ENCODE results near the gene GNAT1.
A peak's percentile ranks its signal among the peaks of the same experiment; 100 is the strongest.

Gene GNAT1

GRCh38 chr3:50160561-50160983 lies 30.8 kb upstream of the GNAT1 start:
- H3K9me3 ChIP-seq (ENCODE audit: control insufficient read depth, low read length) = no peaks in the 10 kb centered on the region
- peak overlapping the region; percentile 54 for H3K27ac ChIP-seq
- no peak overlapping the region for H3K4me3 ChIP-seq (ENCODE audit: low read depth, low read length)
- no peaks in the 10 kb centered on the region for H3K27me3 ChIP-seq (ENCODE audit: control insufficient read depth, insufficient read depth, low read length)
- no peak overlapping the region for H3K9ac ChIP-seq
- TF ChIP-seq CTCF (IDR thresholded peaks at IDR 0.05) = no peak
- H3K79me2 ChIP-seq = no peaks in the 10 kb centered on the region
- H3K4me1 ChIP-seq = peaks cover 4% of the 10 kb centered on the region
- H2AFZ ChIP-seq = no peak overlapping the region
- H3K4me2 ChIP-seq (ENCODE audit: low read length) = no peak overlapping the region
- no peaks in the 10 kb centered on the region for H3K36me3 ChIP-seq (ENCODE audit: control insufficient read depth, insufficient read depth, low read length)

- no peak for TF ChIP-seq CTCF (IDR thresholded peaks at IDR 0.05)
- peak overlapping the region; percentile 54 for H3K27ac ChIP-seq
- H3K27me3 ChIP-seq (ENCODE audit: control insufficient read depth, insufficient read depth, low read length) = no peaks in the 10 kb centered on the region
- H3K4me3 ChIP-seq (ENCODE audit: low read depth, low read length) = no peak overlapping the region
- H2AFZ ChIP-seq = no peak overlapping the region
- H3K9ac ChIP-seq = no peak overlapping the region
- no peaks in the 10 kb centered on the region for H3K4me1 ChIP-seq
- no peaks in the 10 kb centered on the region for H3K9me3 ChIP-seq (ENCODE audit: control insufficient read depth, low read length)
- no peaks in the 10 kb centered on the region for H3K36me3 ChIP-seq (ENCODE audit: control insufficient read depth, insufficient read depth, low read length)
- no peaks in the 10 kb centered on the region for H3K79me2 ChIP-seq
- no peak overlapping the region for H3K4me2 ChIP-seq (ENCODE audit: low read length)
These were observed 30.1 kb upstream of the GNAT1 start for GRCh38 chr3:50161320-50161719.

GRCh38 chr3:50162034-50162883 lies 29.2 kb upstream of the GNAT1 start:
- no peak overlapping the region for H3K4me2 ChIP-seq (ENCODE audit: low read length)
- H3K4me3 ChIP-seq (ENCODE audit: low read depth, low read length) = no peak overlapping the region
- peak overlapping the region; percentile 54 for H3K27ac ChIP-seq
- no peaks in the 10 kb centered on the region for H3K27me3 ChIP-seq (ENCODE audit: control insufficient read depth, insufficient read depth, low read length)
- no peaks in the 10 kb centered on the region for H3K9me3 ChIP-seq (ENCODE audit: control insufficient read depth, low read length)
- no peaks in the 10 kb centered on the region for H3K79me2 ChIP-seq
- no peaks in the 10 kb centered on the region for H3K4me1 ChIP-seq
- no peak overlapping the region for H2AFZ ChIP-seq
- no peak for TF ChIP-seq CTCF (IDR thresholded peaks at IDR 0.05)
- no peaks in the 10 kb centered on the region for H3K36me3 ChIP-seq (ENCODE audit: control insufficient read depth, insufficient read depth, low read length)
- H3K9ac ChIP-seq = no peak overlapping the region

- no peaks in the 10 kb centered on the region for H3K79me2 ChIP-seq
- H3K27me3 ChIP-seq (ENCODE audit: control insufficient read depth, insufficient read depth, low read length) = no peaks in the 10 kb centered on the region
- no peak overlapping the region for H3K4me2 ChIP-seq (ENCODE audit: low read length)
- no peaks in the 10 kb centered on the region for H3K36me3 ChIP-seq (ENCODE audit: control insufficient read depth, insufficient read depth, low read length)
- H3K9ac ChIP-seq = no peak overlapping the region
- no peak for TF ChIP-seq CTCF (IDR thresholded peaks at IDR 0.05)
- H3K4me1 ChIP-seq = no peaks in the 10 kb centered on the region
- H3K9me3 ChIP-seq (ENCODE audit: control insufficient read depth, low read length) = no peaks in the 10 kb centered on the region
- peak overlapping the region; percentile 60 for H3K27ac ChIP-seq
- no peak overlapping the region for H2AFZ ChIP-seq
- no peak overlapping the region for H3K4me3 ChIP-seq (ENCODE audit: low read depth, low read length)
These were observed 27.6 kb upstream of the GNAT1 start for GRCh38 chr3:50163572-50164455.

Data from parathyroid adenoma (tissue), 2 donors.